Measurements from ENCODE around the gene SETD1B. TPM values are rescaled to one million over a fixed set of nuclear protein-coding genes. Genes with fewer than 3 reads are reported as not detected.
A peak's percentile ranks its signal among the peaks of the same experiment; 100 is the strongest.

Gene SETD1B
- total and polyA plus RNA-seq, 2 donors (not counting 3 experiments of a cell fraction or from before 2014, with no cell fraction given), result 2.6 to 27.0 TPM

DNA sequence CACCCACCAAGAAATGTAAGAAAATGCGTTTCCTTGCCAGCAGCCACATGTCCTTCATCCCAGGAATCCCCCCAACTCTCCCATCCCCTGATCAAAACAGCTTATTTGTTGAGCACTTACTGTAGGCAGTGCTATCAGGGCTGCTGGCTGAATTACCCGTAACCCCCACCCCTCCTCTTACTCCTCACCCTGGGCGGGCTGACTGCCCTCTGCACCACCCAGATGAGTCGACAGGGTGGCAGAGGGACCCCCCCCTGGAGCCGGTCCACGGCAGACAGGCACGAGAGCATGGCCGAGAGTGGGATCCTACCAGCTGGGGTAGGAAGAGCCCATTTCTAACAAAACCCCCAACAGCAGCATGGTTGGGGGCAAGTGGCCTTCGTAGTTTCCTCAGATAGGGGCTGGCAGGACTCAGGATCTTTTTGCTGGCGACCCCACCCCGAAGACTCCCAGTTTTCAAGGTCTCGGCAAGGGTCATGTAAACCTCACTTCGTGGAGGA, 9.2 kb upstream of the SETD1B start:
- Histone ChIP-seq H3K36me3 (ENCODE audit: control insufficient read depth in 2 of 2, extremely low read depth in 1 of 2, insufficient read depth in 2 of 2, low read length in 2 of 2) (peaks cover 2 to 16% of the 10 kb centered on the region in 2 experiments), H3K9me3 (replicated peaks; ENCODE audit: control insufficient read depth, insufficient read depth, low read length) (no peaks in the 10 kb centered on the region), H3K4me3 (replicated peaks in 1 of 3; ENCODE audit: insufficient read depth in 1 of 3, low read depth in 1 of 3, low read length in 3 of 3) (no peak overlapping the region), H3K4me2 (ENCODE audit: insufficient read depth, low read length) (no peak overlapping the region), H3K9me1 (replicated peaks; ENCODE audit: control insufficient read depth, extremely low read depth, insufficient read depth, low read length) (no peaks in the 10 kb centered on the region), H3K27me3 (ENCODE audit: control insufficient read depth in 2 of 2, insufficient read depth in 2 of 2, low read length in 2 of 2) (no peaks in the 10 kb centered on the region), H4K20me1 (replicated peaks; ENCODE audit: control insufficient read depth, extremely low read depth, insufficient read depth, low read length) (no peaks in the 10 kb centered on the region), H3K4me1 (ENCODE audit: control insufficient read depth, extremely low read depth, insufficient read depth, low read length) (peaks cover 46% of the 10 kb centered on the region), H3K9ac (replicated peaks; ENCODE audit: extremely low read depth, insufficient read depth, low read length) (peak overlapping the region; percentile 6), H3K27ac (ENCODE audit: insufficient read depth, low read depth, low read length) (peak overlapping the region; percentile 1), H2AFZ (ENCODE audit: low read depth, low read length) (no peak overlapping the region), H3K79me2 (ENCODE audit: control insufficient read depth, insufficient read depth, low read length) (peaks cover 22% of the 10 kb centered on the region)
- ChIA-PET POLR2A (interaction anchor here (0.9 to 5.7 kb wide), 5 partner anchors 8 to 94 kb away, joined by 4 to 37 read pairs (median 8); partner anchors contain the start of gene PSMD9), CTCF (interaction anchor here (0.6 to 12.7 kb wide), 43 partner anchors 13 to 242 kb away, joined by 3 to 774 read pairs (median 8); partner anchors contain the start of genes CFAP251, PSMD9, SETD1B and TMEM120B)
- no peak for FAIRE-seq
- TF ChIP-seq, protein P1, sequence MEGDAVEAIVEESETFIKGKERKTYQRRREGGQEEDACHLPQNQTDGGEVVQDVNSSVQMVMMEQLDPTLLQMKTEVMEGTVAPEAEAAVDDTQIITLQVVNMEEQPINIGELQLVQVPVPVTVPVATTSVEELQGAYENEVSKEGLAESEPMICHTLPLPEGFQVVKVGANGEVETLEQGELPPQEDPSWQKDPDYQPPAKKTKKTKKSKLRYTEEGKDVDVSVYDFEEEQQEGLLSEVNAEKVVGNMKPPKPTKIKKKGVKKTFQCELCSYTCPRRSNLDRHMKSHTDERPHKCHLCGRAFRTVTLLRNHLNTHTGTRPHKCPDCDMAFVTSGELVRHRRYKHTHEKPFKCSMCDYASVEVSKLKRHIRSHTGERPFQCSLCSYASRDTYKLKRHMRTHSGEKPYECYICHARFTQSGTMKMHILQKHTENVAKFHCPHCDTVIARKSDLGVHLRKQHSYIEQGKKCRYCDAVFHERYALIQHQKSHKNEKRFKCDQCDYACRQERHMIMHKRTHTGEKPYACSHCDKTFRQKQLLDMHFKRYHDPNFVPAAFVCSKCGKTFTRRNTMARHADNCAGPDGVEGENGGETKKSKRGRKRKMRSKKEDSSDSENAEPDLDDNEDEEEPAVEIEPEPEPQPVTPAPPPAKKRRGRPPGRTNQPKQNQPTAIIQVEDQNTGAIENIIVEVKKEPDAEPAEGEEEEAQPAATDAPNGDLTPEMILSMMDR (IDR thresholded peaks at IDR 0.05; ENCODE audit: extremely low read depth in 1 of 2, insufficient read depth in 1 of 2, low read depth in 1 of 2, low read length in 2 of 2), result no peak
- TF ChIP-seq EZH2 (IDR thresholded peaks at IDR 0.05; ENCODE audit: borderline replicate concordance, low read depth, low read length, severe bottlenecking) (no peak), MYC (IDR thresholded peaks at IDR 0.05; ENCODE audit: low read depth, low read length) (no peak), GATA2 (IDR thresholded peaks at IDR 0.05; ENCODE audit: insufficient read depth, insufficient read length, low read depth, low read length) (no peak), JUN (IDR thresholded peaks at IDR 0.05; ENCODE audit: borderline replicate concordance, insufficient read depth, insufficient read length, low read depth) (no peak), POLR2A (IDR thresholded peaks at IDR 0.05; ENCODE audit: low read depth, low read length) (no peak), POLR2AphosphoS5 (IDR thresholded peaks at IDR 0.05; ENCODE audit: insufficient read depth, low read depth, low read length) (no peak), FOS (IDR thresholded peaks at IDR 0.05; ENCODE audit: borderline replicate concordance, insufficient read depth, low read length) (no peak)
- TF ChIP-seq, protein P2, sequence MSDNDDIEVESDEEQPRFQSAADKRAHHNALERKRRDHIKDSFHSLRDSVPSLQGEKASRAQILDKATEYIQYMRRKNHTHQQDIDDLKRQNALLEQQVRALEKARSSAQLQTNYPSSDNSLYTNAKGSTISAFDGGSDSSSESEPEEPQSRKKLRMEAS (IDR thresholded peaks at IDR 0.05; ENCODE audit: insufficient read depth, insufficient read length), result no peak
- intact Hi-C loops (cut with micrococcal nuclease) (loop anchor here (1.0 to 5.0 kb wide), 8 partner anchors 18 to 212 kb away; partner anchors contain the start of genes KDM2B, ORAI1 and PSMD9), dilution Hi-C loops (cut with MboI; ENCODE audit: extremely low pct_ligation_motif_present, low sequenced_read_pairs) (no loop called here)
- no peak for DNase-seq (ENCODE audit: low read depth, low spot score)
- no TSS peak for BruUV-seq (replicated peaks)

Measured in endothelial cell of umbilical vein (primary cell).